Sigmoid colon (tissue), 4 donors: Measurements from ENCODE around the gene TSPAN15.

ENCODE experiments used
- CTCF ChIP-seq, 4 experiments: fragments of 450-650 bp in 3 of 4; fragments of 200-600 bp in 1 of 4; IDR thresholded peaks; one replicate each; pipeline ENCODE4 v1.5.1; 2016 to 2019; ENCODE audit warnings: antibody characterized with exemption in 4 of 4, mild to moderate bottlenecking in 3 of 4, moderate library complexity in 2 of 4
- EP300 ChIP-seq, 4 donors: sonication (generic); formaldehyde crosslinking; IDR thresholded peaks; one replicate each; pipeline ENCODE4 v1.6.1; 2017; ENCODE audit warnings: antibody characterized with exemption in 4 of 4
- POLR2A ChIP-seq, 2 donors: fragments of 450-650 bp; IDR thresholded peaks; one replicate each; pipeline ENCODE4 v1.6.1; 2016; ENCODE audit warnings: antibody characterized with exemption in 2 of 2, mild to moderate bottlenecking in 2 of 2, moderate library complexity in 2 of 2

DNA sequence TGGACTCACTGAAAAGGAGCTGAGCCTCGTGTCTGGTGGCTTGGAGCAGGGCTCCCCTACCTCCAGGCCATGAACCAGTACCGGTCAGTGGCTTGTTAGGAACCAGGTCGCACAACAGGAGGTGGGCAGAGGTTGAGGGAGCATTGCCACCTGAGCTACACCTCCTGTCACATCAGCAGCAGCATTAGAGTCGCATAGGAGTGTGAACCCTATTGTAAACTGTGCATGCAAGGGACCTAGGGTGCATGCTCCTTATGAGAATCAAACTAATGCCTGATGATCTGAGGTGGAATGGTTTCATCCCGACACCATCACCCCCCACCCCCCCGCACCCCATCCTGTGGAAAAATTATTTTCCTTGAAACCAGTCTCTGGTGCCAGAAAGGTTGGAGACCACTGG, 50.4 kb downstream of the TSPAN15 start:
- no peak for TF ChIP-seq CTCF (IDR thresholded peaks at IDR 0.05)
- TF ChIP-seq EP300 (IDR thresholded peaks at IDR 0.05), result no peak
- no peak for TF ChIP-seq POLR2A (IDR thresholded peaks at IDR 0.05)
